PFSK-1 (cell line): ENCODE data around the gene KIRREL3.

ENCODE experiments used
- FOXP2 ChIP-seq: optimal IDR thresholded peaks from 2 replicates; pipeline ENCODE3; 2011; ENCODE audit warnings: borderline replicate concordance, control low read depth, inconsistent platforms; ENCODE audit not compliant: insufficient read depth; ENCODE audit errors: extremely low read length, extremely low read depth
- POLR2AphosphoS5 ChIP-seq: IDR thresholded peaks from 2 replicates; pipeline ENCODE4 v1.6.1; 2012; ENCODE audit warnings: low read depth, mild to moderate bottlenecking, control low read depth, low read length, moderate library complexity
- SIN3A ChIP-seq: IDR thresholded peaks from 2 replicates; pipeline ENCODE4 v1.6.1; 2012; ENCODE audit warnings: mild to moderate bottlenecking, low read length, moderate library complexity, borderline replicate concordance; ENCODE audit not compliant: insufficient read depth
- TAF1 ChIP-seq: IDR thresholded peaks from 2 replicates; pipeline ENCODE4 v1.6.1; 2012; ENCODE audit warnings: low read length, control low read depth, borderline replicate concordance; ENCODE audit not compliant: insufficient read depth
- TF ChIP-seq, protein P1 (sequence below), 2 experiments: IDR thresholded peaks; 2 replicates each; pipeline versions ENCODE4 v1.6.1 to v1.8.0; 2011 to 2012; ENCODE audit warnings: low read depth in 2 of 2, low read length in 2 of 2, control low read depth in 1 of 2, inconsistent platforms in 1 of 2, mild to moderate bottlenecking in 1 of 2, moderate library complexity in 1 of 2; ENCODE audit not compliant: insufficient read depth in 1 of 2

The KIRREL3 gene

DNA sequence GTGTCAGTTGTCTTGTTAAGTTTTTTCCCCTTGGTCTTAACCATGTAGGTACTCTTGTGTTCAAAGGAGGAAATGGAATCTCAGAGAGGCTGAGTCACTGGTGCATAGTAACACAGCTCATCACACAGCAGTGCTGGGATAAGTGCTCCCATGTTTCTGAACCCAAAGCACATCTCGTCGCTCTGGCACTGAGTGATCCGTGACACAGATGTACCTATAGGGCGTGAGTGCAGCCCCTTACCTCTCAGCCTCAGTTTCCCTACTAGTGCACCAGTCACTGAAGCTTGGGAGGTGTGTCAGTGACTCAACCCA is 411.1 kb downstream of the KIRREL3 start:
- TF ChIP-seq SIN3A (no peak), TAF1 (no peak), FOXP2 (no peak), POLR2AphosphoS5 (no peak)
- TF ChIP-seq, protein P1, sequence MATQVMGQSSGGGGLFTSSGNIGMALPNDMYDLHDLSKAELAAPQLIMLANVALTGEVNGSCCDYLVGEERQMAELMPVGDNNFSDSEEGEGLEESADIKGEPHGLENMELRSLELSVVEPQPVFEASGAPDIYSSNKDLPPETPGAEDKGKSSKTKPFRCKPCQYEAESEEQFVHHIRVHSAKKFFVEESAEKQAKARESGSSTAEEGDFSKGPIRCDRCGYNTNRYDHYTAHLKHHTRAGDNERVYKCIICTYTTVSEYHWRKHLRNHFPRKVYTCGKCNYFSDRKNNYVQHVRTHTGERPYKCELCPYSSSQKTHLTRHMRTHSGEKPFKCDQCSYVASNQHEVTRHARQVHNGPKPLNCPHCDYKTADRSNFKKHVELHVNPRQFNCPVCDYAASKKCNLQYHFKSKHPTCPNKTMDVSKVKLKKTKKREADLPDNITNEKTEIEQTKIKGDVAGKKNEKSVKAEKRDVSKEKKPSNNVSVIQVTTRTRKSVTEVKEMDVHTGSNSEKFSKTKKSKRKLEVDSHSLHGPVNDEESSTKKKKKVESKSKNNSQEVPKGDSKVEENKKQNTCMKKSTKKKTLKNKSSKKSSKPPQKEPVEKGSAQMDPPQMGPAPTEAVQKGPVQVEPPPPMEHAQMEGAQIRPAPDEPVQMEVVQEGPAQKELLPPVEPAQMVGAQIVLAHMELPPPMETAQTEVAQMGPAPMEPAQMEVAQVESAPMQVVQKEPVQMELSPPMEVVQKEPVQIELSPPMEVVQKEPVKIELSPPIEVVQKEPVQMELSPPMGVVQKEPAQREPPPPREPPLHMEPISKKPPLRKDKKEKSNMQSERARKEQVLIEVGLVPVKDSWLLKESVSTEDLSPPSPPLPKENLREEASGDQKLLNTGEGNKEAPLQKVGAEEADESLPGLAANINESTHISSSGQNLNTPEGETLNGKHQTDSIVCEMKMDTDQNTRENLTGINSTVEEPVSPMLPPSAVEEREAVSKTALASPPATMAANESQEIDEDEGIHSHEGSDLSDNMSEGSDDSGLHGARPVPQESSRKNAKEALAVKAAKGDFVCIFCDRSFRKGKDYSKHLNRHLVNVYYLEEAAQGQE (IDR thresholded peaks at IDR 0.05; ENCODE audit: insufficient read depth in 1 of 2, low read depth in 2 of 2, low read length in 2 of 2): no peak

DNA sequence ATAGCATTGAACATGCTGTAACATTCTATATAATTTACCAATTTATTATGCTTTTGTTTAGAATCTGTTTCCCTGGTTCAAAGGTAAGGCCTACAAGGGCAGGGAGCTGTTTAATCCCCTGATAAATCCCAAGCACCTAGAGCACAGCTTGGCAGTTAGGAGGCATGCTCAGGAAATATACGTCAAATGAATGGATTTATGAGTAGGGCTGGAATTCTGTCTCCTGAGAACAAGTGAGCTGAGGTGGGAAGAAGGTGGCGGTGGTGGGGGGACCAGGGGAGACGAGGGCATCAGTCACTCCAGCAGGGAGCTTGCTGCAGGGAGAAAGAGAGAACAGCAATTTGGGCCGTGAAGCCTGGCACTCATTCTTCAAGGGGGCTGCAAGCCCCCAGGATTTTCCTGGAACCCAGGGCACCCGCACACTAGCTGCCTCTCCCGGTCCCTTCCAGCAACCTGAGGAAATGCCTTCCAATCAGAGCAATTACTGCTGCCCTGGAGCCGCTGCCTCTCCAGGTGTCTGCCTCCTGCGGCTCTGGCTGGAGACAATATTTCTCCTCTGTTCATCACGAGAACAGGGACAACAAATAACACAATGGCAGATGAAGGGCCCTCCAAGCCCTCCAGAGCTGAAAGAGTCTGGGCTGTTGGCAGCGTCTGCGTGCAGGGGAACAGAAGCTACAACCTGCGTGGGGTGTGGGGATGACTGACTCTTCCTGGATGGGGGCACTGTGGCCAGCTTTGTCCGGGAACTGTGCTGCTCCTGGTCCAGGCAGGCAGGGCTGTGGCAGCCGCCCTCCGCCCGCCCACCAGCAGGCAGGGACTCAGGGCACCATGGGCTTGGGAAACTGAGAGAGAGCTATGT is 411.7 kb downstream of the KIRREL3 start:
- TF ChIP-seq POLR2AphosphoS5 (no peak), SIN3A (no peak), FOXP2 (no peak), TAF1 (no peak)
- TF ChIP-seq, protein P1 (IDR thresholded peaks at IDR 0.05; ENCODE audit: insufficient read depth in 1 of 2, low read depth in 2 of 2, low read length in 2 of 2): no peak

DNA sequence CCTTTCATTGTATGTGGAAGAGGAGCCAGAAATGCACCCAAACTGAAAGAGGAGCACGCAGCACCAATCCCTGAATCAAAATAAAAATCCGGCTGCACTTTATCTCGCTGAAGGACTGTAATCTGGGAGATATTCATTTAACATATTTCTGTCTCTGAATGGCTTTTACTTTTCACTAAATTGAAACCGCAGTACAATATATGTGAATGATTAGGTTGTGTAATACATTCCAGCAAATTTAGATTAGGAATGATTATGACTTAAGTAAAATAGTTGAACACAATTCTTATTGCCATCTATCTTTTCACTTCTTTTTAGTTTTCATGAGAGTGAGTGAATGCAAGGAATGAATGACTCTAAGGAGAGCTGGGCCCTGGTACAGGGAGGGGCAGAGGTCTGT is 413.0 kb downstream of the KIRREL3 start:
- TF ChIP-seq POLR2AphosphoS5: no peak
- TF ChIP-seq, protein P1 (IDR thresholded peaks at IDR 0.05; ENCODE audit: insufficient read depth in 1 of 2, low read depth in 2 of 2, low read length in 2 of 2): no peak
- no peak for TF ChIP-seq FOXP2
- no peak for TF ChIP-seq TAF1
- TF ChIP-seq SIN3A: no peak

DNA sequence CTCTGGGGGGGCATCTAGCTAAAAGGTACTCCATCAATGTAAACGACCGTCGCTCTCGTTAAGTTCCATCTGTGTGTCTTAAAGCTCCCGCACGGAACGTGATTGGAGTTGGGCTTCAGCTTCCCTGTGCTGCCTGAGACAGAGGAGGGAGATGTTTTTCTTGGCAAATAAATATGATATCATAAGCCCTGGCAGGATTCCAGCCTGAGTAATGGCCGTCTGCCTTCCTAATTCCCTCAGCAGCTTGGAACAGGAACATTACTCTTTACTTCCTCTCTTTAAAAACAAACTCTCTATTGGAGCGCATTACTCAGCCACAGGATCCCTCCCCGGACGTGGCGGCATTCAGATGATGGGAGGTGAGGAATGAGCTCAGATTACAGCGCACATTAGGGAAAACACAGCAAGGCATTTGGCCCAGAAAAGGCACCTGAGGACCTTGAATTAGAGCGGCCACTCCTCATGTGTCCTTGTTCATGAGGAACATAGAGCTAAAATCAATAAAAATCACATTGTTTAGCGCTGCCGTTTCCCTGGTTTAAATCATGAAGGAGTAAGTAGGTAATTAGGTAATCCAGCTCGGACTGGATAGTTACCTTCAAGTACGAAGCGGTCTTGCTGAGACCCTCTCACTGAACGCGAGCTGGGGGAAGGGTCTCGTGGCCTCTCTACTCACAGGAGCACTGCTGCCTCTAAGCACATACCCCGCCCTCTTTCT is 414.6 kb downstream of the KIRREL3 start:
- TF ChIP-seq, protein P1 (IDR thresholded peaks at IDR 0.05; ENCODE audit: insufficient read depth in 1 of 2, low read depth in 2 of 2, low read length in 2 of 2): no peak; a peak in 1 of 4 replicates
- TF ChIP-seq FOXP2 (peak; percentile 52), TAF1 (peak; percentile 64; the same call in 1 of the 2 replicates), POLR2AphosphoS5 (peak; percentile 55; the same call in 1 of the 2 replicates), SIN3A (no peak)
